T-helper 1 cell (primary cell): Measurements from ENCODE around the gene RASGRP3.

ENCODE experiments used
- DNase-seq, 5 donors: peaks; one replicate each; pipeline ENCODE4 v3.0.0-alpha.2; 2012 to 2020

Gene RASGRP3

DNA sequence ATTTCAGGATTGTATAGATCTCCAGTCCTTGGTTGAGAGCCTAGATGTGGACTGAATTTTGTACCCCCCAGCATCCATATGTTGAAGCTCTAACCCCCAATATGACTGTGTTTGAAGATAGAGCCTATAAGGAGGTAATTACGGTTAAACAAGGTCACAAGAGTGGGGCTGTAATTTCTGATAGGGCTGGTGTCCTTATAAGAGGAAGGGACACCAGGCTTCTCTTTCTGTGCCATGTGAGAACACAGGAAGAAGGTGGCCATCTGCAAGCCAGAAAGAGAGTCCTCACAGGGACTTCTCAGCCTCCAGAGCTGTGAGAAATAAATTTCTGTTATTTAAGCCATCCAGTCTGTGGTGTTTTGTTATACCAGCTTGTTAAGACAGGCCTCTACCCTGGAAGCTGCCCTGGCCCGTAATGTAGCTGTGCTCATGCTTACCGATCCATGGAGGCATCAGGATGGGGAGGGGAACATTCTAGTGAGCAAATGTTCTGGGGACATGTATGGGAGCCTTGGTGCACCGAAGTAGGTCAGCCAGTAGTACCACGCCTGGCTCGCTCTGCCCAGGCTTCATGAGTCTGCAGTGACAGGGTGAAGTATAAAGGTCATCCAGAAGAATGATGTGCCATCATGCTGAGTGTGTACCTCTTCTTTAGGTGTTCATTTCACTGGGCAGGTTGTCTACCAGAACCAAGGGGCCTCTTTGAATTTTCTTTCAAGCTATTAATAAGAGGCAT lies 16.1 kb downstream of the RASGRP3 start:
- no peak for DNase-seq

DNA sequence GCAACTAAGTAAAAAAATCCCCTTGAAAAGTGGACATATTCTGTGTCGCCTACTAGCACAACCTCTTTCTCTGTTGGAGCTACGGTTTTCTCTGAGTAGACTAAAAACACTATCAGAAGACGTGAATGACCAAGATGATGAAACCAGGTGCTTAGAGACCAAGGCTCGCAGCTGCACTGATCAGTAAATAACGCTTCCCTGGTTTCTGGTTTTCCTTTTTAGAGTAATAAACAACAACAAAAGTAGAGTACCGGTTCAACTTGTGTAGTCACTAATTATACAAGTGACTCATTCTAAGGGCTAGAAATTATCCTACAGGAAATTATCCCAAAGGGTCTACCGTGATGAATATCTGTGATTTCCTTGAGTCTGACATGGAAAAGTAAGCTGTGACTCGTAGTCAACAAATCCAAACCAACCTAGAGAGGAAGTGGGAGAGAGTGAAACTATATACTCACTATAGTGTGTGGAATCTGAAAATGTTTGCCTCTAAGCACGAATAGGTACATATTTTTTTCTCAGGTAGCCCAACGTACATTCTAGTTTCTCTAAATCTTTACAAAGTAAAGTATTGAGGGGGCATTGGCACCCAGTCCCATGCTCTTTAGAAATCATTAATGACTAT lies 17.8 kb downstream of the RASGRP3 start:
- peak in 1 of 5 donors; percentile 14 for DNase-seq

DNA sequence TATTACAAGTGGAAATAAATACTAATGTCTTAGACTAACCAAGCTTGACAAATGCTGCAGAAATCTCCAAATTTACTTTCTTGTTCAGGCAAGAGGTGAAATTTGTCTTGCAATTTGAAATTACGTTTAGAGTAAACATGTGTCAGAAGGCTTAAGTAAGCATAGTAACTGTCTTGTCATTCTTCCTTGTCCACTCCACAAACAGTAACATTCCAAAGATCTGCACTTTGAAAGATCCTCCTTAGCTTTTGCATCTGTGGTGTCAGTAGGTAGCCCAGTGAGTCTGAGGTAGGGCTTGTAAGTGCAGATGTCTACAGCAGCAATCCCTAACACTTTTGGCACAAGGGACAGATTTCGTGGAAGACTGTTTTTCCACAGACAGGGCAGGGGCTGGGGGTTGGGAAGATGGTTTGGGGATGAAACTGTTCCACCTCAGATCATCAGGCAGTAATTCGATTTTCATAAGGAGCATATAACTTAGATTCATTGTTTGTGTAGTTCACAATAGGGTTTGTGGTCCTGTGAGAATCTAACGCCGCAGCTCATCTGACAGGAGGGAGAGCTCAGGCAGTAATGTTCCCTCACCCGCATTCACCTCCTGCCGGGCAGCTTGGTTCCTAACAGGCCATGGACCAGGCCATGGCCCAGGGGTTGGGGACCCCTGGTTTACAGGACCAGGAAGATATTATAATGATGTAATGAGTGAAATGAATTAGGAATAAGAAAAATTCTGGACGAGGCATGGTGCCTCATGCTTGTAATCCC lies 18.6 kb downstream of the RASGRP3 start:
- DNase-seq: no peak

DNA sequence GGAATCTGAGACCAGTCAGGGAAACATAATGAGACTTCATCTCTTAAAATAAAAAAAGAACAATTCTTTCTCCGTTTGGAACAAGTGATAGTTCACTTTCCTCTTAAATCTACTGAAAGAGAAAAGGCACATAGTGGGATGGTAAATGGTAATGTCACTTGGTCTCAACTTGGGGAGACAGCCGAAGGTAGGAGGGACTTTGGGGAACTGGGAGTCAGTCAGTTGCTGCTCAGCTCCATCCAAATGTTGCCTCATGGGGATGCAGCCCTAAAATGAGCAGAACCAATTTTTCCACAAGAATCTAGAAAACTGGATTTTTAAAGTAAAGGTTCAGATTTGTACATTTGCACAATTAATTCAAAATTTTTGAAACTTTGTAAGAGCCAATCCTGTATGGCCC lies 19.2 kb downstream of the RASGRP3 start:
- DNase-seq: no peak

DNA sequence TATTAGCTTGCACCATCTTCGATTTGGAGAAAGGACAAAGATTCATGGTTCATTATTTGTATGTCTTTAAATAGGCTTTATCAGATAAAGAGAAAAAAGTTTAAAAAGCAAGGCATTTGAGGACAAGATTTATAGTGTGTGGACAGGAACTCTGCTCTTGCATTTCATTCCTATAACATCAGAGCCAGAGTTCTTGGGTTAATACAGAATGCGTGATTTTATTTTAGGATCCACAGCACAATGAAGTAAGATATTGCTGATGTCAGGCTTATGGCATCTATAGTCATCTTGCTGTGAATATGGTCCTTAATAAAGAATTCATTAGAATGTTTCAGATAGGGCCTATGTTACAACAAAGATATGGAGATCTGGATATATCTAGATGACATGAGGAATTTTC lies 19.7 kb downstream of the RASGRP3 start:
- DNase-seq: no peak

DNA sequence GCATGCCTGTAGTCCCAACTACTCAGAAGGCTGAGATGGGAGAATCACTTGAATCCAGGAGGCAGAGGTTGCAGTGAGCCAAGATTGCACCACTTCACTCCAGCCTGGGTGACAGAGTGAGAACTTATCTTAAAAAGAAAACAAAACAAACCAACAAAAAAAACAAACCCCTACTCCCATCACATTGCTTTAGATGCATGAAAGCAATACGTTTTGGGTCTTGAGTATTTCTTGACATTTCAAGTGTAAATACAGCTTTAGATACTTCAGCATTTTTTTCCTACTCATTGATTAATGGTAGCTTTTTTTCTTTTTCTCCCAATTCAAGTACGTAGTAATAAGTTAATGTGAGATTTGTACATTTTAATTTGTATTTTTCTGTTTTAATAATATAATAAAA lies 20.3 kb downstream of the RASGRP3 start:
- no peak for DNase-seq

DNA sequence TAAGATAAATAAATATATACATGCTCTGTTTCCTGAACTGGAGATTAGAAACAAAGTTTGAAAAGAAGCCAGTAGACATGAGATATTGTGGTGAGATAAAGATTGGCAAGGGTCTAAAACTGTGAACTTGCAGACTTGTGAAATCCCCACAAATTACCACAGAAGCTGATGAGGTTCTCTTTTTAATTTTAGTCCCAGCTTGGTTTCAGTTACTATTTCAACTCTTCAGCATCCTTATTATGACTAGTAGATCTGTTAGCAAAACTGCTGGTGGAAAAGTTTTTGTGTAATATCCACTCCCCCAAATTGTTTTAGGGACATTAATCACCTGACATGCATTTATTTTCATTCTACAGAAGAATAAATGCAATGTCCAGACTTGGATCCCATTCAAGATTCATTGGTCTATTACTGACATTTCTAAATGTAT lies 20.8 kb downstream of the RASGRP3 start:
- DNase-seq: peak in 1 of 5 donors; percentile 72

DNA sequence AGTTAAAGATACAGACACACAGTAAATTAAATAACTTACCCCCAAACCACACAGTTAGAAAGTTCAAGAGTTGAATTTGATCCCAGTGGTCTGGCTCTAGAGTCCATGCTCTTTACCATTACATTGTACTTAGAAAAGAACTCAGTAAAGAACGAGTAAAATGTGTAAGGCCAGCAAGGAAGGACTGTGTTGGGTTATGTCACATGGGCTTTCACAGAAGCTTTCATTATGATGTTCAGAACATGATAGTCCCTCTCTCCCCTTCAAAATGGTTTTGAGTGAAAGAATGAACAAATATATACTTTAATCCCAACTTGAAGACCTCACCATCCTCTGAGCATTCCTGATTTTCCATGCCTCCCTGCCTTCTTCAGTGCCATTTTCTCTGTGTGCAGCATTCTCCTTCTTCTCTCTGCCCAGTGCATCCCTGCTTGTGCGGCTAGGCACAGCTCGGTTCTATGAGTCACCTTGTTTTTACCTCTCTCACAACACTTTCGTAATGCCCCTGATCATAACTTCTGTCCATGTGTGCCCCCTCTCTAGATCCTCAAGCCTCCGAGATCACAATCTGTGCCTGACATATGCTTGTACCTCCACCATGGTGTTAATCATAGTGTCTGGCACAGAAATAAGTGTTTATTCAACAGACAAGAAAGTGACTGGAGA lies 22.0 kb downstream of the RASGRP3 start:
- no peak for DNase-seq

DNA sequence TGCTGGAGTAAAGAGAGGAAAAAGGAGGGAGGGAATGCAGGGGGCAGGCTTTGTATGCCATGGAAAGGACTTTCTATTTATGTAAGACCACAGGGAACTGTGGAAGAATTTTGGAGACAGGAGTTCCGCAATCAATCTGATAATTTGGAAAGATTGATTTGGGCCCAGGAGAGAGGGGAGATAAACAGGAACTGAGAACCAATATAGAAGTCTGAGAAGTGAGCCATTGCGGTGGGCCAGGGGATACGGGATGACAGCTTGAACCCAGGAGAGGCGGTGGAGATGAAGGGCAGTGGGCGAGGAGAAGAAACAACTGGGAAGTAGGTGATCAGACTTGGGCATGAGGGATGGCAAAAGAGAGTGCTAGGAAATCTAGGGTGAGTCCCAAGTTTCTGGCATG lies 23.7 kb downstream of the RASGRP3 start:
- DNase-seq: no peak

DNA sequence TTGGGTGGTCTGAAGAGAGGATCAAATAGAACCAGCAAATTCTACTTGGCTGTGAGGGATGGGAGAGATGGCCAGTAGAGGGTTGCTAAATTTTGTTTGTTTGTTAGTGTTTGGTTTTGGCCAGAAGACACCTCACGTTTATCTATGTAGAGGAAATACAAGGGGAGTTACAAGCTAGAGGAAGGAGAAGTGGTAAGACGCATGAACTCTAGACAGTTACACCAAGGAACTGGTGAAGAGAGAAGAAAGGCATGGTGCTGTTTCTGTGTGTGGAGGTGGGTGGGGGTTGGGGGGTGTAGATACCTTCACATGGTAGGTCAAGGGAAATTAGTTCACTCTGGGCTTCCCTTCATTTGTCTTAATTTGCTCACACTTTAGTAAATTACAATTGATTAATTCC lies 25.6 kb downstream of the RASGRP3 start:
- DNase-seq: no peak

DNA sequence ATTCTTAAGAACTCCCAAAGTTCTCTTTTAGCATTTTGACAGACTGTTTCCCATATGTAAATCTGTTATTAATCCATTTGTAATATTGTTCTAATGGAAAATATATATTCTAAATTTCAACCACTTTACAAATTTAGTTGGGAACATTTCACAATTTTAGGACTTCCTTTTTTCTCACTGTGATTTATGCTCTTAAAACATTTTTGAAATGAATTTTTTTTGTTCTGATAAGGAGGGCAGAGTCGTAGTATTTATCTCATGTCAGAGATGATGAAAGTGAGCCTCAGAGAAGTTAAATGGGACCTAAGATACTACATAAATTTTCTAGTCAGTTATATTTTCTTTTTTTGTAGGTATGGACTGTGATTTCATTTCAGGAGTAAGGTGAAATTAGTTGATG lies 26.6 kb downstream of the RASGRP3 start:
- DNase-seq: no peak

DNA sequence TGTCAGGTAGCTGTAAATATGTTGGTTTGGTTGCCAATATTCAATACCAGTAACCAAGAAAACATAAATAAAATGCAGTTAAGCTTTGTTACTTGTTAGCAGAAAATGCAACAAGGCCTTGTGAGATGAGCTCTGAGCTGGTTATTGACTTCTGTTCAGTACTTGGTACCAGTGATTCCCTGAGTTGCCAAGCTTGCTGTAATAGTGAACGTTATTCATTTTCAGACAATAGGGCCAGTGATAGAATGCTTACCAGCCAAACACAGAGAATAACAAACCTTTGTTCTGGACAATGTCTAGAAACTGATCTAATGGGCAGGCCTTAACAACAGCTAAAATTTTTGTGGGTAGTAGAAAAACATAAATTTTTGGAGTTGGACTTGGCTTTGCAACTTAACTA lies 29.5 kb downstream of the RASGRP3 start:
- DNase-seq: no peak

DNA sequence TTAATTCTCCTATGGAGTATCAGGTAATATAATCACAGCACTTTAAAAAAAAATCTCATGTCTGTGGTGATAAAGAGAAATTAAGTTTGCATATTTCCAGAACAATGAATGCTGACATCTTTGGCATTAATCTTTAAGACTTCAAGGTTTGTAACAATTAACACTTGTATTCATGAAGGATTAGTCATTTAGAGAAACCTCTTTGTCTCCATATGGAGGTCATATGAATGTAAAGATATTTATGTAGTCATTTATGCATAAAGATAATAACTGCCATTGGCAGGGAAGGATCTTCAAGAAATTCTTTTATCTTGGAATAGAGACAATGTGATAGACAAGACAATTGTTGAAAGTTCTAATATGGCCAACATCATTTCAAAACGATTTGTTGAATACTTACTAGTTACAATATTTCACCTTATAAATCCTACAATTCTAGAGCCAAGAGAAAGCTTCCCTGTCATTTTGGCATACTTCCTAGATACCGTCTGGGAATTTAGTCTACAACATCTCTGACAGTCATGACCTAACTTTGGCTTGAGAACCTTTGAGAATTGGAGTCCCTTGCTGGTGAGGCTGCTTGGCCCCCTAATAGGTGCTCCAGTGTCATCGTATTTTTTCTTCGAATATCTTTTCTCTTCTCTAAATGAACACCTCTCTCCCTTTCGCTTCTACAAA lies 33.6 kb downstream of the RASGRP3 start:
- DNase-seq: no peak

DNA sequence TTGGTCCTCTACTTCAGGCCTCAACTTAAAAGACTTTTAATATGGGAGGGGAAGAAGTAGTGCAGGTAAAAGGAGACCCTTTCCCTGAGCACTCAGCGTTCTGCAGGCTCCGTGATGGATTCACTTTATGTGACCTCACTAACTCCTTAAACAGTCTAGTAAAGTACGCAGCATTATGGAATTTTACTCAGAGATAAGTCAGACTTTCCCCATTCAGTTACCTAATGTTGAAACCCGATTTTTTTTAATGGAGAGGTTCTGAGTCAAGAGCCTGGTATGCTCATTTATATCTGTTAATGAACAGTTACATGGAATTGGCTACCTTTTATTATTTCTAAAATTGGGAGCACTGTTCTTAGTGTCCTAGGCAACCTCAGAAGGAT lies 34.1 kb downstream of the RASGRP3 start:
- no peak for DNase-seq

DNA sequence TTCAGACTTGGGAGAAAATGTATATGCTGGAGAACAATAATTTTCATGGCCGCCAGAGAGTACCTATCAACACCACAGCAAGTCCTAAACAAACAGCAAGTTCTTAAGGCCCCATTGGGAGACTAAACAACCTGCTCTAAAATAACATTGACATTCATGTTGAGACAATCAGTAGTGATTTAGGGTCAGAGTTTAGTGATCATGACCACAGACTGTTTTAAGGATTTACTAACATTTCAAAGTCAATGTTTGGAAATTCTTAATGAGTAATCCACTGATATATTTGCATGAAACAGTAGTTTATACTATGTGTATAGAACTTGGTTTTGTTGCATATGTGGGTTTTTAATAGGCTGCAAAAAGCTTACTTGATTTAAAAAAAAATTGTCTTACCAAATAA lies 34.7 kb downstream of the RASGRP3 start:
- DNase-seq: no peak

DNA sequence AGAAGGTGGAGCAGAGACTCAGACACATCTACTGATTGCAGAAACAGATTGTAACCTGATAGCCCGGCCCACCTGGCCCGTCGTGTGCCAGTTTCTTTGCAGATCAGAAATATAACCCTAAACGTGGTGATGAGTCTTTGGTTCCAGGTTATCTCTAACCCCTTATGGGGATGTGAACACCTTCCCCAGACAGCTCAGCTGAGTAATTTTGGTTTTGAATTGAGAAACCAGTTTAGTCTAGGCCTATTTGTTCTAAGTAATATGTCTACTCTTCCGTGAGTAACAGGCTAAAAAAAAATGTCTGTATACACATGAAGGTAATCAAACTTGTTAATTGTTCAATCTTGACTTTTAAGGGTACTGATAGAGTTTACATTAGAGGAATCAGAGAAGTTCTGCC lies 35.7 kb downstream of the RASGRP3 start:
- no peak for DNase-seq

DNA sequence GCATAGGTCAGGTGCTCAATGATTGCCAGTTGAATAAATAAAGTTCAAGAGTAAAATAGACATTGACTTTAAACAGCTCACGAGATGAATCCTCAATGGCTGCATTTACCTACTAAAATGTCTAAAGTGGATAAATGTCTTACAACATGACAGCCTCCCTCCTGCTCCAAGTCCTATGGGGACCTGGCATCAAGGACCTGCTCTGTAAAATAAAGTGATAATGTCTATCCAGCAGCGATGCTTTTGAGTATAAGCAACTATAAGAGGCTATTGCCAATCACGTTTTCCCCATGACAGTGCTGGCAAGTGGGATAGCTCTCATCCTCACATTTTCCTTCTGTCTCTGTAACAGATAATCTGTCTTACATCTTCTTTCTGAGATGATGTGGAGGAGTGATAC lies 37.0 kb downstream of the RASGRP3 start:
- DNase-seq: no peak

DNA sequence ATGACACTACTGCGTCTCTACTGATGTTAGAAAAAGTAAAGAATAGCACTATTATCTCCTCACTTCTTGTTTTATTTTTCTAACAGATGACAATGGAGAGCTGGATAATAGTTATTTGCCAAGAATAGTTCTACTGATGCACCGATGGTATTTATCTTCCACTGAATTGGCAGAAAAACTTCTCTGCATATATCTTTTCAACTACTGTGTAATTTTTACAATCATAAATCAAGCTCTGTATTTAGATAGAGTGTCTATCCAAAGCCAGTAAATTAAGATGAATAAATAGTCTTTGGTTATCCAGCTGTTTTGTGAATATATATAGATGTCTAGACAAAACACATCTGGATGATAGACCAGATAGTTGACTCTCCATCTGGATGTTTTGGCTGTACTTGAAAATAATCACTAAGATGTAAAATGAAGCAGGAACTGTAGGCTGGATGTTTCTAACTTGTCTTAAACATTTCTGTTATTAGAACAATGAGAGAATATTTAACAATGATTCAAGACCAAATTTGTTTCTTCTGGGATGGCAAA lies 40.1 kb downstream of the RASGRP3 start:
- DNase-seq: no peak

DNA sequence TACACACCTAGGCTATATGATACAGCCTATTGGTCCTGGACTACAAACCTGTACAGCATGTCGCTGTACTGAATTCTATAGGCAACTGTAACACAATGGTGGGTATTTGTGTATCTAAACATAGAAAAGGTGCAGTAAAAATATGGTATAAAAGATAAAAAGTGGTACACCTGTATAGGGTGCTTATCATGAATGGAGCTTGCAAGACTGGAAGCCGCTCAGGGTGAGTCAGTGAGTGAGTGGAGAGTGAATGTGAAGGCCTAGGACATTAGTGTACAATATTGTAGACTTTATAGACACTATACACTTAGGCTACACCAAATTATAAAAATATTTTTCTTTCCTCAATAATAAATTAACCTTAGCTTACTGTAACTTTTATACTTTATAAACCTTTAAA lies 41.8 kb downstream of the RASGRP3 start:
- DNase-seq: no peak

DNA sequence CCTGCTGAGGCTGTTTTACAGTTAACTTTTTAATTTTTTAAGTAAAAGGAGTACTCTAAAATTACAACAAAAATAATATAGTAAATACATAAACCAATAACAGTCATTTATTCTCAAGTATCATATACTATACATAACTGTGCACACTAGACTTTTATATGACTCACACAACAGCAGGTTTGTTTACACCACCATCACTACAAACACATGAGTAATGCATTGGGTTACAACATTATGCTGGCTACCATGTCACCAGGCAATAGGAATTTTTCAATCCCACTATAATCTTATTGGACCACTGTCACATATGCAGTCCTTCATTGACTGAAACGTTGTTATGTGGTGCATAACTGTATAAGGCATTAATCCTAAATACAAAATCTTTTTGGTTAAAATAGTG lies 42.5 kb downstream of the RASGRP3 start:
- DNase-seq: no peak

DNA sequence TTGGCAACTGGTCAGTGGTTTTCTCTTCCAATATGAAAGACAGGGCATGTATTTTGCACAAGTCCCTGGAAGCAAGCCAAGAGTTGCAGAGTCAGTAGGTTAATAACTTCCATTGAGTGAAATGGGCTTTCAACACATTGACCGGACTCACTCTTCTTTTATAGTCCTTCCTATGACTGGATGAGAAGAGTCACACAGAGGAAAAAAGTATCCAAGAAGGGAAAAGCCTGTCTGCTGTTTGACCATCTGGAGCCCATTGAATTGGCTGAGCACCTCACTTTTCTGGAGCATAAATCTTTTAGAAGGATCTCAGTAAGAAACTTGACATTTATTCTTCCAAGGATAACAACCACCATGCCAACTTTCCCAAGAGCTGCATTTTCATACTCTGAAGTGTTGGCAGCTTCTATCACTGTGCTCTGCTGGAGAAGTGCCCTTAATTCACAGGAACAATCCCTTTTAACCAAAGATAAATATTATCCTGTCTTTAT lies 45.4 kb downstream of the RASGRP3 start:
- DNase-seq: no peak

DNA sequence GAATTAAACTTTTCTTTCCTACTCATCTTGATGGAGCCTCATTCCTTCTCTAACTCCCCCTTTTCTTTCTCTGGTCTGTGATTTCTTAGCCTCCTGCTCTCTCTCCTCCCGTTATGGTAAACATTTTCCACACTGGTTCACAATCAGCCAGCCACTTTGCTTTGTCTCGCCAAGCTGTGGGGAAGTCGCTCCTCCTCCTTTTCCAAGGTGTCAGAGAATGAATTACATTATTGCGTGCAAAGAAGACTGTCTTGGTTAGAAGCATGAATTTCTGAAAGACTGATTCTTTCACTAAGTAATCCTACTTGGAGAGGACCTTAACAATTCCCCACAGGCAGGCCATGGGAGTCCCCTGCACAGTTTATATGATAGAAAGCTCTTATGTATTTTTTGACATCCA lies 46.1 kb downstream of the RASGRP3 start:
- DNase-seq: no peak
